Hepatocyte (in vitro differentiated cells): ENCODE measurements around the gene GPR39. TPM values are rescaled to one million over a fixed set of nuclear protein-coding genes. Genes with fewer than 3 reads are reported as not detected.

Source experiments
- DNase-seq: peaks from one replicate; pipeline ENCODE4 v3.0.0-alpha.2; 2016; ENCODE audit warnings: low spot score
- H2AFZ ChIP-seq: fragments of 200-600 bp; sonication (generic); 2 replicates; pipeline ENCODE4 v1.6.0; 2016; ENCODE audit warnings: antibody characterized with exemption, mild to moderate bottlenecking
- H3K27ac ChIP-seq: fragments of 200-600 bp; sonication (generic); 2 replicates; pipeline ENCODE4 v1.5.1; 2016; ENCODE audit warnings: mild to moderate bottlenecking
- H3K27me3 ChIP-seq: fragments of 200-600 bp; sonication (generic); 2 replicates; pipeline ENCODE4 v1.6.1; 2016
- H3K36me3 ChIP-seq: fragments of 200-600 bp; sonication (generic); replicated peaks from 2 replicates; pipeline ENCODE4 v1.5.1; 2016; ENCODE audit warnings: low read depth; ENCODE audit not compliant: insufficient read depth
- H3K4me1 ChIP-seq: fragments of 200-600 bp; sonication (generic); 2 replicates; pipeline ENCODE4 v1.5.1; 2016; ENCODE audit warnings: mild to moderate bottlenecking, moderate library complexity; ENCODE audit not compliant: insufficient read depth
- H3K4me2 ChIP-seq: fragments of 200-600 bp; sonication (generic); 2 replicates; pipeline ENCODE4 v1.6.0; 2016
- H3K4me3 ChIP-seq: fragments of 200-600 bp; sonication (generic); 2 replicates; pipeline ENCODE4 v1.5.1; 2016; ENCODE audit warnings: mild to moderate bottlenecking
- H3K79me2 ChIP-seq: fragments of 200-600 bp; sonication (generic); 2 replicates; pipeline ENCODE4 v1.6.0; 2017; ENCODE audit warnings: mild to moderate bottlenecking
- H3K9me2 ChIP-seq: fragments of 200-600 bp; sonication (generic); replicated peaks from 2 replicates; pipeline ENCODE4 v1.6.0; 2017; ENCODE audit warnings: mild to moderate bottlenecking; ENCODE audit not compliant: insufficient read depth
- H3K9me3 ChIP-seq: fragments of 200-600 bp; sonication (generic); 2 replicates; pipeline ENCODE4 v1.5.1; 2016; ENCODE audit warnings: low read depth, mild to moderate bottlenecking
- H4K20me1 ChIP-seq: fragments of 200-600 bp; sonication (generic); 2 replicates; pipeline ENCODE4 v1.6.0; 2016; ENCODE audit warnings: mild to moderate bottlenecking; ENCODE audit not compliant: insufficient read depth, poor library complexity, severe bottlenecking
- CTCF ChIP-seq: fragments of 200-600 bp; sonication (generic); IDR thresholded peaks from 2 replicates; pipeline ENCODE4 v1.5.1; 2016; ENCODE audit warnings: antibody characterized with exemption, mild to moderate bottlenecking; ENCODE audit not compliant: poor library complexity
- EZH2 ChIP-seq: fragments of 200-600 bp; sonication (generic); IDR thresholded peaks from 2 replicates; pipeline ENCODE4 v1.6.1; 2016; ENCODE audit warnings: antibody characterized with exemption, mild to moderate bottlenecking, borderline replicate concordance
- EZH2phosphoT487 ChIP-seq: fragments of 200-600 bp; sonication (generic); IDR thresholded peaks from one replicate; pipeline ENCODE4 v1.6.1; 2018; ENCODE audit warnings: antibody characterized with exemption, mild to moderate bottlenecking, low read depth, moderate library complexity; ENCODE audit not compliant: unreplicated experiment, severe bottlenecking
- WGBS: methylation state at CpG from one replicate; pipeline ENCODE4 v1.1.6; 2016; ENCODE audit warnings: low lambda C conversion rate; ENCODE audit errors: missing lambda C conversion rate; 5-methylcytosine and 5-hydroxymethylcytosine counted together
- polyA plus RNA-seq: library from polyadenylated mRNA; unstranded; fragments of >200 nt; fragmentation: Nextera tagmentation; extraction: Ambion mirVana; gene quantifications from 2 replicates; pipeline ENCODE4 v1.2.1, GENCODE V29; 2016
- total RNA-seq: library from RNA; depleted of rRNA; stranded (reverse); fragments of >200 nt; gene quantifications from 2 replicates; pipeline ENCODE4 v1.2.3, GENCODE V29; 2014

The GPR39 gene
- total and polyA plus RNA-seq, 2 experiments from 2014 or later: 11.1 to 14.5 TPM

GRCh38 chr2:132638313-132639040, 221.9 kb downstream of the GPR39 start:
- H3K4me1 ChIP-seq: peaks cover 6% of the 10 kb centered on the region
- WGBS: 83% methylated on average over 5 of the region's 5 CpGs
- H3K79me2 ChIP-seq: peaks cover 11% of the 10 kb centered on the region
- no peaks in the 10 kb centered on the region for H3K9me2 ChIP-seq
- H3K27me3 ChIP-seq: no peaks in the 10 kb centered on the region
- H3K4me3 ChIP-seq: no peak overlapping the region
- H3K36me3 ChIP-seq: no peaks in the 10 kb centered on the region
- H3K9me3 ChIP-seq: no peaks in the 10 kb centered on the region
- TF ChIP-seq CTCF: no peak
- no peak for TF ChIP-seq EZH2phosphoT487
- no peak for TF ChIP-seq EZH2
- no peaks in the 10 kb centered on the region for H4K20me1 ChIP-seq
- no peak overlapping the region for H2AFZ ChIP-seq
- H3K27ac ChIP-seq: no peak overlapping the region
- H3K4me2 ChIP-seq: no peak overlapping the region
- DNase-seq: no peak

GRCh38 chr2:132640116-132640515, 223.5 kb downstream of the GPR39 start:
- TF ChIP-seq EZH2phosphoT487 (no peak), CTCF (no peak), EZH2 (no peak)
- Histone ChIP-seq H2AFZ (no peak overlapping the region), H3K79me2 (peaks cover 3% of the 10 kb centered on the region), H3K36me3 (no peaks in the 10 kb centered on the region), H3K9me3 (no peaks in the 10 kb centered on the region), H3K4me1 (peaks cover 6% of the 10 kb centered on the region), H3K9me2 (no peaks in the 10 kb centered on the region), H3K27me3 (no peaks in the 10 kb centered on the region), H3K4me3 (no peak overlapping the region), H3K27ac (no peak overlapping the region), H4K20me1 (no peaks in the 10 kb centered on the region), H3K4me2 (no peak overlapping the region)
- DNase-seq: no peak

GRCh38 chr2:132641819-132642218, 225.2 kb downstream of the GPR39 start:
- H3K9me3 ChIP-seq: no peaks in the 10 kb centered on the region

More at GRCh38 chr2:132641819-132642218, 225.2 kb downstream of the GPR39 start:
- Histone ChIP-seq H3K4me2 (no peak overlapping the region), H3K4me3 (no peak overlapping the region), H2AFZ (no peak overlapping the region), H3K9me2 (no peaks in the 10 kb centered on the region), H4K20me1 (no peaks in the 10 kb centered on the region), H3K79me2 (peaks cover 3% of the 10 kb centered on the region), H3K36me3 (no peaks in the 10 kb centered on the region), H3K27ac (no peak overlapping the region), H3K4me1 (peaks cover 6% of the 10 kb centered on the region), H3K27me3 (no peaks in the 10 kb centered on the region)
- TF ChIP-seq CTCF: no peak
- no peak for DNase-seq
